GOT3 (cell line): Measurements from ENCODE around the gene SLC49A3.

Experiments used
- DNase-seq: peaks from one replicate; lab custom pipeline; 2025; ENCODE audit warnings: mixed read lengths; lab: John Stamatoyannopoulos, UW

The SLC49A3 gene

DNA sequence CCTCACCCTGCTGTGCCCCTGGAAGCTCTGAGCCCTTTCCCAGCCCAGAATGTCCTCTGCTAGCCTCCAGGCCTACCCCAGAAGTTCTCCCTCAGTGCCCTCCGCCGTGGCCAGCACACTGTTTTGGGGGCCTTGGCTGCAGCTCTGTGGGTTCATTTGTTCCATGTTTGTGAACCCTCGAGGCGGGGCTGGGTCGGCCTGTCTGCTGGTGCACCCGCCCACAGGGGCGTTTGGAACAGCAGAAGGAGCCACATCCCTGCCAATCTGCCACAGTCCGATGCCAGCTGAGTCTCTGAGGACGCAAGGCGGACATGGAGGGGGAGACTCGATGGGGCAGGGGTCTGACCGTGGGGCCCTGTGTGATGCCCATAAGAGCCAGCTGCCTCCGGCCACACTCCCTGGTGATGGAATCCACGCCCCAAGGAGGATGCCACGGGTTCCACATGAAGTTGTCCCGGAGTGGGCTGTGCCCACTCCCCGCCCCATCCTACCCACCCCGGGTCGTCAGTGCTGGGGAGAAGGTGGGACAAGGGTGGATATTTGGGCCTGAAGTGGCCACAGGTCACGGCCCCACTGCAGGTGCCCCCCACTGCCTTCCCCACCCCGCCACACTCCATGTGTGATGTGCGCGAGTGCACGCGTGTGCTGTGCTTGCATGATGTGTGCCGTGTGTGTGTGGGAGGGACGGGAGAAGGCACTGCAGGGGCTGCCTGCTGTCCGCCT, 22.0 kb downstream of the SLC49A3 start:
- no peak for DNase-seq

DNA sequence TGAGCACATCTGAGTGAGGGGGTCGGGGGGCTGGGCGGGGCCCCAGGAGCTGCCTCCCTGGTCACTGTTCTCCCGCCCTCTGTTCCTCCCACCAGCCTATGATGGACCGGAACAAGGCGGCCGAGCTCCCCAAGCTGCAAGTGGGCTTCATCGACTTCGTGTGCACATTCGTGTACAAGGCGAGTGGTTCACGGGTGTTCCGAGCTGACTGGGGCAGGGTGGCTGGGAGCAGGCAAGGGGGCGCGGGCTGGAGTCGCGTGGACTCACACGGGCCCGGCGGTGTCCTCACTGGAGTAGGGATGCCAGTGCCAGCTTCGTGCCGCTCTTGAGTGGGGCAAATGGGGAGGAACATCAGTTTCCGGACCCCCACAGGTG, 22.5 kb downstream of the SLC49A3 start:
- DNase-seq = no peak

DNA sequence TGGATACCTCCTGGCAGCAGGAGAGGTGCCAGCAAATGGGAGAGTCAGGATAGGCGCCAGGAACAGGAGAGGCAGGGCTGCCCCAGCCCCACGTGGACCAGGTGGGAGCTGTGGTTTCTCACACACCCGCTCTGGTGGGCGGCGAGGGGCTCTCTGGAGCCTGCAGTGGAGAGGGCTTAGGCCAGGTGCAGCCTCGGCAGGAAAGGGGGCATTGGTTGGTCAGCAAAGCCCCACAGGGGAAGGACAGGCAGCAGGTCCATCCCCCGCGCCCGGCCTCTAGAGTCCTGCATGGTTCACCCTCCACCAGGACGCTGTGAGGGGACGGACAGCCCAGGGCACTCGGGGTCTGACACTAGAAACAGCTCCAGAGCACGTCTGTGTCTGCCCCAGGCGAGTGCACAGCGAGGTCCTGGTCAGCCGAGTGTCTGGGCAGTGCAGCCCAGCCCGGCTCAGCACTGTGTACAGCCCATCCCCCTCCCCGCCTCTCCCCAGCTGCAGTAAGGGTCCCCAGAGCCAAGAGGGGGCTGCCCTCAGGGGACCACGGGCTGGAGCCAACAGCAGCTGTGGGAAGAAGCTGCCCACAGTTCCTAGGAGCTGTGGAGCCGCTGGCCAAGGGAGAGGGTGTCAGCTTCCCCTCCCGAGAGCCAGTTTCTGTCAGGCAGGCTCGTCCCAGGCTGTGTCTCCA, 23.1 kb downstream of the SLC49A3 start:
- DNase-seq = no peak

DNA sequence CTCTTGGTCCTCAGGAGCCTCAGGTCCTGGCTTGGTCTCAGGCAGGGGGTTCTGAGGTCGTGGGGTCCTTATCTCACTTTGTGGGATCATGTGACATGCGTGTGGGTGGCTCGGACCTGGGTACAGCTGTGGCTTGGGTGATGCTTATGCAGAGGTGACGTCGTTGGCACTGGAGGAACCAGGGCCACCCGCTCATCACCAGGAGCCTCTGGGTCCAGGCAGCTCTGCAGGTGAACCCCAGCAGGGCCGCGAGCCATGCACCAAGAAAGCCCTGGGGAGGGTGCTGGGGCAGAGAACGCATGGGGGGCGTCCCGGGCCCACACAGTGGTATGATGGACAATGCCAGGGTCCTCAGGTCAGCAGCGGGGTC, 23.6 kb downstream of the SLC49A3 start:
- no peak for DNase-seq

DNA sequence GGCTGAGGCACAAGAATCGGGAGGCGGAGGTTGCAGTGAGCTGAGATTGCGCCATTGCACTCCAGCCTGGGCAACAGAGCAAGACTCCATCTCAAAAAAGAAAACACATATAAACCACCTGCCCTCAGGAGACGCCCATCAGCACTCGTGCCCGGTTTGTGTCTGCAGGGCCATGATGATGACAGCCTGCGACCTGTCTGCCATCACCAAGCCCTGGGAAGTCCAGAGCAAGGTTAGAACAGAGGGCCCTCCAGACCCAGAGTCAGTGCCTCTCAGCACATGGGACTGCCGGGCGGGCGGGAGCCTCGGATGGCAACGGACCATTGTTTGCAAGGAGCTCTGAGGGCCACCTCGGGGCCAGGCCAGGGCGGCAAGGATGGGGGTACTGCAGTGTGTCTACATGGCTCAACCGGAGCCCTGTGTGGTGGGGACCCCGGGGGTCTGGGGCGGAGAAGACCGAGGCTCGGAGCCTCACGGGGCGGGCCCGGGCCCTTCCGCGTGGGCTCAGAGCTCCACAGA, 24.2 kb downstream of the SLC49A3 start:
- no peak for DNase-seq

DNA sequence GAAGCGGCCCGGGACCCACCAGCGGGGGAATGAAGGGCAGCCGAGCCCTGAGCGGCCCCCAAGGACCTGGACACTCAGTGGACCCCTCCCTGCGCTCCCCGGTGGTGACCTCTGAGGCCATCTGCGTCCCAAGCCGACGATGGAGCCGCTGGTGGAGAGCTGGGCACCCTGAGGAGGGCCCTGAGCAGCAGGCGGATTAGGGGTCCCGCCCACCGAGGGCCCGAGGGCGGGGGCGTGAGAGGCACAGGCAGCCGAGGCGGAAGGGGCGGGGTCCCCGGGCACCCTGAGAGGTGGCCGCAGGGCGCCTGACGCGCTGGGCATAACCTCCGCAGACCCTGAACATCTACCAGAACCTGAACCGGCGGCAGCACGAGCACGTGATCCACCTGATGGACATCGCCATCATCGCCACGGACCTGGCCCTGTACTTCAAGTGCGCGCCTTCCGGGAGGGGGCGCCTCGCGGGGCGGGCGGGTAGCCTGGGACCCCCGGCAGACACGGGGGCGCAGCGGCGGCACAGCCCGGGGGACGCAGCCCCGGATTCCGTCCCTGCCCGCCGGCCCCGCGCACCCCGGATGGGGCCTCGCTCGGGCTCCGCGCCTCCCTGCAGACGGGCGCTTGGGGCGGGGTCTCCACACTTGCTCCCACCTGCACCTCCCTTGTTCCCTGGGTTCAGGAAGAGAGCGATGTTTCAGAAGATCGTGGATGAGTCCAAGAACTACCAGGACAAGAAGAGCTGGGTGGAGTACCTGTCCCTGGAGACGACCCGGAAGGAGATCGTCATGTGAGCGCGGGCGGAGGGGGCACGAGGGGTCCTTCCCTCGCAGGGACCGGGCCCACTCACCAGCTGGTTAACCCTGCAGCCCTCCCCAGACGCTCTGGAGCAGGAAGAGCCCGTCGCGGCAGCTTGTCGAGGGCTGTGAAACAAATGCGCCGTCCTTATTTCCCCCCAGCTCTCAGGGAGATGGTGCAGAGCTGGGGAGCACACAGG, 25.2 kb downstream of the SLC49A3 start:
- DNase-seq = no peak

DNA sequence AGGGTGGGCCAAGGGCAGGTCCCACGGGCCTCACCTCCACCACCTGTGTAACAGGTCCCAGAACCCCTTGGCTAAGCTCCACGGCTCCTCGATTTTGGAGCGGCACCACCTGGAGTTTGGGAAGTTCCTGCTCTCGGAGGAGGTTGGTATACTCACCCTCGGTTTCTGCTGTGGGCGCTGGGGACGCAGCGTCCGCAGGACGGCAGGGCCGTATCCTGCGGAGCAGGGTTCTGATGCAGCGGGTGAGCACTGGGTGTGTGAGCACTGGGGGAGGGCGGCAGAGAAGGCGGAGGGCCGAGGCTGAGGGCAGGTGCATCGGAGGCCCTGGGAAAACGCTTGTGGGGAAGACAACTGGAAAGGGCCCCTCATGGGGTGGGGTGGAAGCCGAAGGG, 25.9 kb downstream of the SLC49A3 start:
- no peak for DNase-seq

DNA sequence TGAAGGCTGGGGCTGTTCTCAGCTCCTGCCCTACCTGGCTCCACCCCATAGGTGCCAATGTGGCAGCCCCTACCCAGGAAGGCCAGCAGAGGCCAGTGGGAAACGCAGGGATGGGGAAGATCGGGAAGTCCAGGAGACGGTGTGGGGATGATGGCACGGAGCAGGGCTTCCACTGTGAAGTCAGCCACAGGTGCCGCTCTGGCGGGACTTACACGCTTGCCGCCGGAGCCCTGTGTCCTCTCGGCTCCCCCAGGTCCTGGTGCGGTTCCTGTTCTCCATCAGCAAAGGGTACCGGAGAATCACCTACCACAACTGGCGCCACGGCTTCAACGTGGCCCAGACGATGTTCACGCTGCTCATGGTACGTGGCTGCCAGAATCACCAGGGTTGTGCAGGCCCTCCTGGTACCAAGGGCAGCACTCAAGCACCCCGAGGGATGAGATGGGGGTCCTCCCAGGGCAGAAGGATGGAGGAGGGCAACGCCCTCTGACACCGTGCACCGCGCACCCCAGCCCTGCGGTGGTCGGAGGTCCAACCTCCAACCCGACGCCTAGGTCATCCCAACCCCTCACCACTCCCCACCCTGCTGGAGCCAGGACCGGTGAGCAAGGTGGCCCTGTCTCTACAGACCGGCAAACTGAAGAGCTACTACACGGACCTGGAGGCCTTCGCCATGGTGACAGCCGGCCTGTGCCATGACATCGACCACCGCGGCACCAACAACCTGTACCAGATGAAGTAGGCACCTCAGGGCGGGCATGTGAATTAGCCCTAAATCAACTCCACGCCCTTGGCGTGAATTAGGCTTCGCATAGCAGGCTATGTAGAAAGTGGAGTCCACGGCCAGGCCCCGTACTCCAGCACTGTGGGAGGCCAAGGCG, 26.8 kb downstream of the SLC49A3 start:
- DNase-seq = no peak

DNA sequence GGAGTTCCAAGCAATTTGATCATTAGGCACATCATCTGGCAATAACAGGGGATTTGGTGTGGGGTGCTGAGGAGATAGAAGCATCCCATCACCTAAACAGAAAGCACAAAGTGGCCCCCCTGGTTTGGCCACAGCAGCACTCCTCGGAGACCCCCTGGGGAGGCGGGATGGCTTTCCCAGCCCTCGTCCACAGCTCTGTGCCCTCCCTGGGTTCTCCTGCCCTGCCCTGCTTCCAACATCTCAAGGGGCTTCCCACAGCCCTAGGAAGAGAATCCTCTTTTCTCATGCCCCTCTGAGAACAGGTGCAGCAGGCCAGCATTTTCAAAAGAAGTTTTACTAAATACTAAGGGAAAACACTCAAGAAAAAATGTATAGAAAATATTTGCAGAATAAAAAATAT, 27.7 kb downstream of the SLC49A3 start:
- no peak for DNase-seq

DNA sequence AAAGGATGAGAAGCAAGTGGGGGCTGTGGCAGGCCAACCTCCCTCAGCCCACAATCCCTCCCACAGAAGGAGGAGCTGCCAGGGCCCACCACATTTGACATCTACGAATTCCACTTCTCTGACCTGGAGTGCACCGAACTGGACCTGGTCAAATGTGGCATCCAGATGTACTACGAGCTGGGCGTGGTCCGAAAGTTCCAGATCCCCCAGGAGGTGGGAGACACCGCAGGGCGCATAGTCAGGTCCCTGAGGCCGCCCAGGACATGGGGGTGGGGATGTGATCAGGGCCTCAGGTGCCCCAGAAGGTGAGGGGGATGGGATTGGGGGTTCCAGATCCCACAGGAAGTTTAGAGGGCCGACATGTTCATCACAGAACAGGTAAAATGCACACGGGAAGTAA, 28.6 kb downstream of the SLC49A3 start:
- DNase-seq = no peak

DNA sequence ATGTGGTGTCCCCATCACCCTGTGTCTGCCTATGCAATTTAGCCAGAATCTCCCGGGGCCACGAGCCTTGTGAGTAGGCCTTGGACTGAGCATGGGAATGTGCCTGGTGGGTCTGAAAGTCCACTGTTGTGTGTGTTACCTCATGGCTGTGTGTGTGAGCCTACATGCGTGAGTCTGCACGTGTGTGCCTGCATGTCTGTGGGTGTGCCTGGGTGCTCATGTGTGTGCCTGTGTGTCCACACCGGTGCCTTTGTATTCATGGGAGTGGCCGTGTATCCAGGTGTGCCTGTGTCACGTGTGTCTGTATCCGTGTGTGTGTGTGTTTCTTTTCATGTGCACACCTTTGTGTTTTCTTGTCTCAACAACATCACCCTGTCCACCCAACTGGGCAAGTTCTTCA, 29.1 kb downstream of the SLC49A3 start:
- no peak for DNase-seq

DNA sequence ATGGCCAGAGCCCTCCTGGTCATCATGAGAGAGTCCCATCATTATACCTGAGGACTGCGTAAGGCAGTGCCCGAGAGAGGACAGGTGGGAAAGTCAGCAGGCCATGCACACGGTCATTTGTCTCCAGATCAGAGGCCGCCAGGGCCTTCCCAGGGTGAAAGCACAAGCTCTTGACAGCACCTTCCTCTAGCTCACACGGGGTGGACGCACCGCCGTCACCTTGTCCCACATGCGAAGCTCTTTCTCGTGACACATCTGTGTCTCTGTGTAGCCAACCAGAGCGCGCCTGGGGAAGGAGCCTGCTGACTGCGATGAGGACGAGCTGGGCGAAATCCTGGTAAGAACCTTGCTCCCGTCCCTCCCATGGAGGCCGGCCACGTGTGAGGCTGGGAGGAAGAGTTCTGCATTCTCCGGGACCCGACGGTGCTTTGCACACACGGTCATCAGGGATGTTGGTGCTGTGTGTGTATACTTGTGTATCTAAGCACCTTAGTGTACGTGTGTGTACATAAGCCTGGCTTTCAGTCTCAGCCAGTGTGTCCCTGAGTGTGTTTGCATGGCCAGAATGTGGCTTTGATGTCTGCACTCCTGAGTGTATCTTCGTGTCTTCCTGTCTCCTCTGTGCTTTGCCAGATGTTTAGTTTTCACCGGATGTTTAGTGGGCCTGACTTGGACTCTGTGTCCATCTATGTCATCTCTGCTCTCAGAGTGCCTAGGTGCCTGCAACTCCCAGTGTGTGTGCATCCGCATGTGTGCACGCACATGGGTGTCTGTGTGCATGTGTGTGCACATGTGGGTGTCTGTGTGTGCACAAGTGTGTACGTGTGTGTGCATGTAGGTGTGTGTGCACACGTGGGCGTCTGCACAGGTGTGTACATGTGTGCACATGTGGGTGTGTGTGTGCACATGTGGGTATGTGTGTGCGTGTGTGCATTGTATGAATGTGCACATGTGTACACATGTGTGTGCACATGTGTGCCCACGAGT, 30.0 kb downstream of the SLC49A3 start:
- DNase-seq = no peak

DNA sequence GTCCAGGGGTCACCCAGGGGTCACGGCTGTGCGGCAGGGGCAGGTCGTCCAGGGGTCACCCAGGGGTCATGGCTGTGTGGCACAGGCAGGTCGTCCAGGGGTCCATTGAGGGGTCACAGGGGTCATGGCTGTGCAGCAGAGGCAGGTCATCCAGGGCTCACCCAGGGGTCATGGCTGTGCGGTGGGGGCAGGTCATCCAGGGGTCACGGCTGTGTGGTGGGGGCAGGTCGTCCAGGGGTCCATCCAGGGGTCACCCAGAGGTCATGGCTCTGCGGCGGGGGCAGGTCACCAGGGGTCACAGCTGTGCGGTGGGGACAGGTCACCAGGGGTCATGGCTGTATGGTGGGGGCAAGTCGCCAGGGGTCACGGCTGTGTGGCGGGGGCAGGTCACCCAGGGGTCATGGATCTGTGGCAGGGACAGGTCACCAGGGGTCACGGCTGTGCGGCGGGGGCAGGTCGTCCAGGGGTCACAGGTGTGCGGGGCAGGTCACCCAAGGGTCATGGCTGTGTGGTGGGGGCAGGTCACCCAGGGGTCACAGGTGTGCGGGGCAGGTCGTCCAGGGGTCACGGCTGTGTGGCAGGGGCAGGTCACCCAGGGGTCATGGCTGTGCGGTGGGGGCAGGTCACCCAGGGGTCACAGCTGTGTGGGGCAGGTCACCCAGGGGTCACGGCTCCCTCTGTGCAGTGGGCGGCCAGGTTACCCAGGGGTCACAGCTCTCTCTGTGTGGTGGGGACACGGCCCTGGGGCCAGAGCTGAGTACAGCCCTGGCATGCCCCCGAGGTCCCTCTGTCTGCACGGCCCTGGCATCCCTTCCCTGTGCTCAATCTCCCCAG, 30.9 kb downstream of the SLC49A3 start:
- DNase-seq = no peak

DNA sequence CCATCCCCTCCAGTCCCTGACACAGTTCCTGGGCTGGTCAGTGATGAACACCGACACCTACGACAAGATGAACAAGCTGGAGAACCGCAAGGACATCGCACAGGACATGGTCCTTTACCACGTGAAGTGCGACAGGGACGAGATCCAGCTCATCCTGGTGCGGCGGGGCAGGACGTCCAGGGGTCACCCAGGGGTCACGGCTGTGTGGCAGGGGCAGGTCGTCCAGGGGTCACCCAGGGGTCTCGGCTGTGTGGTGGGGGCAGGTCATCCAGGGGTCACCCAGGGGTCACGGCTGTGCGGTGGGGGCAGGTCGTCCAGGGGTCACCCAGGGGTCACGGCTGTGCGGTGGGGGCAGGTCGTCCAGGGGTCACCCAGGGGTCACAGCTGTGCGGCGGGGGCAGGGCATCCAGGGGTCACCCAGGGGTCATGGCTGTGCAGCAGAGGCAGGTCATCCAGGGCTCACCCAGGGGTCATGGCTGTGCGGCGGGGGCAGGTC, 31.6 kb downstream of the SLC49A3 start:
- DNase-seq = no peak

DNA sequence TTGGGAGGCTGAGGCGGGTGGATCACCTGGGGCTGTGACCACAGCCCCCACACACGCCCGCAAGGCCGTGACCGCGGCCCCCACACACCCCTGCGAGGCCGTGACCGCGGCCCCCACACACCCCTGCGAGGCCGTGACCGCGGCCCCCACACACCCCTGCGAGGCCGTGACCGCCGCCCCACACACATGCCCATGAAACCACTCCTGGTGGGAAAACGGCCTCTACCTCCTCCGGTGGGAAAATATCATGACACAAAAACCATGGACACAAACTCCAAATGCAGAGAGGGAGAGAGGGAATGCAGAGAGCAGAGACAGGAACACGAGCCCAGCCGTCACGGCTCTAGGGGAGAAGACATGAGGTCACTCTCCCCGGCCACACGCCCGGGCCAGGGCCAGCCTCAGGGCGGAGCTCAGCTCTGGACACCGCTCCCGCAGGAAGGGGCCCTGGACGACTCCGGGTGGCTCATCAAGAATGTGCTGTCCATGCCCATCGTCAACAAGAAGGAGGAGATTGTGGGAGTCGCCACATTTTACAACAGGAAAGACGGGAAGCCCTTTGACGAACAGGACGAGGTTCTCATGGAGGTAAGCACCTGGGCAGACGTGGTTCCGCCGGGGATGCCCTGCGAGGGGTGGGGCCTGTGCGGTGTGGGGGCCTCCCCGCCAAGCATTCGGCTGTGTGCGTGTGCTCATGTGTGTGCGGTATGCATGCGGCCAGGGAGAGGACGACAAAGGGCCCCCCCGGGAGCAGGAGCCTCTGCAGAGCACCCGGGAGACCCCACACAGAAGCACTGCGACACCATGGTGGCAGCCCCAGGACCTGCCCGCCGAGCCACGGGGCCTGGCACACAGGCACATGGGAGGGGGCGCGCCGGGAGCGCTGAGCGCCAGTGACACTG, 32.3 kb downstream of the SLC49A3 start:
- DNase-seq = no peak

DNA sequence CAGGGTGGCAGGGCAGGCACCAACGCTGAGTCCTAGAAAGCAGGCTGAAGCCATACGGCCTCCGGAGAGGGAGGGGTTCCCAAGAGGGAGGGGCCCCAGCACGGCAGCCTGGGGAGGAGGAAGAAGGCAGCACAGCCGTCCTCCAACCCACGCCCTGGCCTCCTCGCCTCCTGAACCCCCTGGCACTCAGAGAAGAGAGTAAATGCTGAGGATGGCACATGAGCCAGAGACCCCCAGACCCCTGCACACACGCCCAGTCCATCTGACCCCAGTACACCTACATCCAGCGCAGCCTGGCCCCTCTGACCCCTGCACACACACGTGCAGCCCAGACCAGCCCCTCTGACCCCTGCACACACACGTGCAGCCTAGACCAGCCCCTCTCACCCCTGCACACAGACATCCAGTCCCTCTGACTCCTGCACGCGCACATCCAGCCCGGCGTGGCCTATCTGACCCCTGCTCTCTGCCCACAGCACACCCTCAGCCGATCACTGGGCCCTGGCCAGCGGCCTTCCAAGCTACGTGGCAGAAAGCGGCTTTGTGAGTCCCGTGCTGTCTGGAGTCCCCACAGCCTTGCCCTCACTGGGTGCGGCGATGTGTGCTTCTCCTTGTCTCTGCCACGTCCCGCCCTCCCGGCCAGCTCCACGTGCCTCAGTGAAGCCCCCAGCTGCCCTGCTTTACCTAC, 33.3 kb downstream of the SLC49A3 start:
- no peak for DNase-seq

DNA sequence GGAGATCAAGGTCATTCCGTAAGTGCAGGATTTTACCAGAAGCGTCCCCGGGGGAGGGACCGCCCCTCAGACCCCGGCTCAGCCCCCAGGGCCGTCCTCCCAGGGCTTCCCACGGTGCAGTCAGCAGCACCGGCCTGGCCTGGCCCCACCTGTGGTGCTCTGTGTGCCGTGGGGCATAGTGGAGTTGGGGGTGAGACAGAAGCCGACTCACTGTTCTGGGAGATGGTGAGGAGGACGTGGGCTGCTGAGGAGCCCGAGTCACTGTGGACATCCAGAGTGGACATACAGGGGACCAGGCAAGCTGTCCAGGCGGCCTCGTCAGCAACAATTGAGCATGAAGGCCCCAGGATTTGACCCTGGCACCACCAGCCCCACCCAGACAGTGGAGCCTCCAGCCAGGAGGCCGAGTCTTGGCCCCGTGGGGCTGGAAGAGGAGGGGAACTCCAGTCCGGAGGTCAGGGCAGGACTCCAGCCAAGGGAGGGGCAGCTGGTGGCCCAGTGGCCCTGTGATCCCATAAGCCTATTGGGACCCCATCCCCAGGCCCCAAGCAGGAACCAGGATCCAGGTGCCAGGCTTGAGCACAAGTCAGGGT, 34.0 kb downstream of the SLC49A3 start:
- DNase-seq = no peak
